ENCODE measurements around the gene UBE2D2. TPM values are rescaled to one million over a fixed set of nuclear protein-coding genes. Genes with fewer than 3 reads are reported as not detected.

Gene UBE2D2
- total and polyA plus RNA-seq, 2 of the 4 experiments (the other 2 are of a cell fraction), result 26.9 to 35.7 TPM

GRCh38 chr5:139668924-139669661 lies 108.0 kb downstream of the UBE2D2 start:
- Histone ChIP-seq H2AFZ (replicated peaks; ENCODE audit: low read length, poor library complexity) (peak overlapping the region; percentile 90), H3K4me1 (ENCODE audit: control insufficient read depth, insufficient read depth, low read length) (peaks cover 27% of the 10 kb centered on the region), H3K27me3 (ENCODE audit: control insufficient read depth, insufficient read depth, low read length) (no peaks in the 10 kb centered on the region), H2AK5ac (ENCODE audit: low read depth, low read length) (peak overlapping the region; percentile 93), H3K9me1 (ENCODE audit: insufficient read depth, low read length) (peaks cover 22% of the 10 kb centered on the region), H3K4me3 (ENCODE audit: insufficient read depth, low read depth, low read length) (no peak overlapping the region), H3K4me2 (ENCODE audit: low read depth, low read length) (peak overlapping the region; percentile 68), H3K9ac (ENCODE audit: low read depth, low read length) (peak overlapping the region; percentile 80), H4K5ac (ENCODE audit: low read depth, low read length) (peak overlapping the region; percentile 96), H3K9me3 (ENCODE audit: control insufficient read depth, insufficient read depth, low read length) (no peaks in the 10 kb centered on the region), H3K36me3 (ENCODE audit: control insufficient read depth, insufficient read depth, low read length) (peaks cover 3% of the 10 kb centered on the region; the same call in 1 of the 2 replicates), H4K20me1 (ENCODE audit: insufficient read depth, low read length) (peaks cover 14% of the 10 kb centered on the region), H2BK120ac (ENCODE audit: low read depth, low read length) (peak overlapping the region; percentile 82), H3K79me1 (ENCODE audit: low read depth in 1 of 2, low read length in 2 of 2) (peaks cover 28 to 88% of the 10 kb centered on the region in 2 experiments), H3K18ac (ENCODE audit: low read depth, low read length) (peak overlapping the region; percentile 84), H3K27ac (ENCODE audit: insufficient read depth, low read length) (peak overlapping the region; percentile 90), H3K4ac (ENCODE audit: low read depth, low read length) (peak overlapping the region; percentile 89), H2AK9ac (replicated peaks; ENCODE audit: low read depth, low read length, poor library complexity) (peak overlapping the region; percentile 88), H4K8ac (ENCODE audit: low read depth in 2 of 2, low read length in 2 of 2) (peak overlapping the region; percentile 87 to 94), H2BK20ac (ENCODE audit: low read depth, low read length) (peak overlapping the region; percentile 12; the same call in 1 of the 2 replicates), H4K91ac (ENCODE audit: insufficient read depth, low read depth, low read length) (peak overlapping the region; percentile 96), H3K56ac (ENCODE audit: extremely low read depth, insufficient read depth, low read length) (peak overlapping the region; percentile 90; the same call in 1 of the 2 replicates), H3K14ac (replicated peaks; ENCODE audit: low read depth, low read length) (peak overlapping the region; percentile 76), H2BK15ac (ENCODE audit: low read depth, low read length) (peak overlapping the region; percentile 42; the same call in 2 of the 3 replicates), H3K23ac (ENCODE audit: low read depth, low read length) (peak overlapping the region; percentile 86), H2BK5ac (ENCODE audit: low read depth, low read length, poor library complexity, severe bottlenecking) (peak overlapping the region; percentile 87)
- dilution Hi-C loops (cut with HindIII; ENCODE audit: low sequenced_read_pairs, unreplicated experiment), result no loop called here
- BruUV-seq (replicated peaks), result no TSS peak
- 80% methylated on average over 3 of the region's 18 CpGs; no CpG with 5 or more reads in 1 of the 2 experiments for WGBS, 2 experiments (ENCODE audit: extremely low coverage in 2 of 2, insufficient read length in 1 of 2)
- POLR2A ChIA-PET (ENCODE audit: unreplicated experiment), result no interaction called here
- intact Hi-C loops (cut with micrococcal nuclease), result no loop called here
- TF ChIP-seq RFX5 (IDR thresholded peaks at IDR 0.05; ENCODE audit: low read depth, low read length) (no peak), RAD21 (IDR thresholded peaks at IDR 0.05; ENCODE audit: low read length) (no peak), MXI1 (IDR thresholded peaks at IDR 0.05; ENCODE audit: borderline replicate concordance, low read depth, low read length) (no peak), USF2 (IDR thresholded peaks at IDR 0.05; ENCODE audit: low read depth, low read length) (no peak), BHLHE40 (IDR thresholded peaks at IDR 0.05; ENCODE audit: low read depth, low read length) (no peak), NFE2L2 (IDR thresholded peaks at IDR 0.05; ENCODE audit: low read depth, low read length) (no peak), RCOR1 (IDR thresholded peaks at IDR 0.05; ENCODE audit: insufficient replicate concordance, low read length) (no peak), POLR2A (IDR thresholded peaks at IDR 0.05; ENCODE audit: low read depth, low read length) (no peak), ELK1 (IDR thresholded peaks at IDR 0.05; ENCODE audit: borderline replicate concordance, low read depth, low read length) (no peak), FOS (IDR thresholded peaks at IDR 0.05; ENCODE audit: low read depth, low read length) (no peak), CTCF (conservative IDR thresholded peaks at IDR 0.05; ENCODE audit: low read depth, low read length) (no peak), CEBPB (IDR thresholded peaks at IDR 0.05; ENCODE audit: low read depth, low read length) (no peak), MAFK (IDR thresholded peaks at IDR 0.05; ENCODE audit: low read depth, low read length) (no peak), SMC3 (IDR thresholded peaks at IDR 0.05; ENCODE audit: low read depth, low read length) (no peak), CHD1 (IDR thresholded peaks at IDR 0.05; ENCODE audit: low read depth, low read length) (no peak)
- DNase-seq (no peak), ATAC-seq (ENCODE audit: low read depth) (no peak)
- in situ Hi-C loops (cut with MboI; ENCODE audit: low sequenced_read_pairs), result no loop called here
- CTCF ChIA-PET, result no interaction called here
